Colonic mucosa (tissue), 4 donors: Measurements from ENCODE around the gene BCAS4. TPM values are rescaled to one million over a fixed set of nuclear protein-coding genes. Genes with fewer than 3 reads are reported as not detected.

Experiments used
- DNase-seq: peaks from one replicate; pipeline ENCODE4 v3.0.0-alpha.2; 2020
- H3K27ac ChIP-seq: fragments of 200-600 bp; one replicate; pipeline ENCODE4 v1.8.0; 2021
- H3K27me3 ChIP-seq: fragments of 200-600 bp; one replicate; pipeline ENCODE4 v1.8.0; 2021
- H3K36me3 ChIP-seq: fragments of 200-600 bp; one replicate; pipeline ENCODE4 v1.8.0; 2021
- H3K4me1 ChIP-seq: fragments of 200-600 bp; one replicate; pipeline ENCODE4 v1.8.0; 2021; ENCODE audit warnings: mild to moderate bottlenecking
- H3K4me3 ChIP-seq: fragments of 200-600 bp; one replicate; pipeline ENCODE4 v1.8.0; 2021
- H3K9ac ChIP-seq, 2 donors: one replicate each; pipeline ENCODE4 v1.7.0; 2013; ENCODE audit warnings: control low read depth in 2 of 2, low read depth in 2 of 2, low read length in 2 of 2
- H3K9me3 ChIP-seq: fragments of 200-600 bp; one replicate; pipeline ENCODE4 v1.8.0; 2021
- intact Hi-C: fragments of 100-400 bp; cut with DNase I; formaldehyde crosslinking; loops from one replicate; pipeline ENCODE4 v1.14.1; 2022
- total RNA-seq, 2 donors: library from RNA; stranded (reverse); fragmentation: NEBNext Ultra II Directional in 1 of 2; extraction: Animal tissue kit (Norgen Biotek cat#: 25700) in 1 of 2; gene quantifications; one replicate each; pipeline ENCODE4 v1.2.1, GENCODE V29; 2021
- TF ChIP-seq, protein P1 (sequence below): fragments of 200-600 bp; IDR thresholded peaks from one replicate; pipeline ENCODE4 v1.8.0; 2022; ENCODE audit warnings: antibody characterized with exemption, mild to moderate bottlenecking
- donor health status: healthy.
- donor health status: DM: no; HTN: no; CAD: no.
- donor health status: DM: no; HTN: no; CAD: no.

BCAS4 gene
- total RNA-seq, 2 donors from 2014 or later = 1.1 to 2.7 TPM

- Histone ChIP-seq H3K27ac (no peak overlapping the region), H3K4me3 (no peak overlapping the region), H3K36me3 (no peaks in the 10 kb centered on the region), H3K4me1 (no peaks in the 10 kb centered on the region), H3K27me3 (no peaks in the 10 kb centered on the region), H3K9ac (no peak overlapping the region), H3K9me3 (no peaks in the 10 kb centered on the region)
- TF ChIP-seq, protein P1, sequence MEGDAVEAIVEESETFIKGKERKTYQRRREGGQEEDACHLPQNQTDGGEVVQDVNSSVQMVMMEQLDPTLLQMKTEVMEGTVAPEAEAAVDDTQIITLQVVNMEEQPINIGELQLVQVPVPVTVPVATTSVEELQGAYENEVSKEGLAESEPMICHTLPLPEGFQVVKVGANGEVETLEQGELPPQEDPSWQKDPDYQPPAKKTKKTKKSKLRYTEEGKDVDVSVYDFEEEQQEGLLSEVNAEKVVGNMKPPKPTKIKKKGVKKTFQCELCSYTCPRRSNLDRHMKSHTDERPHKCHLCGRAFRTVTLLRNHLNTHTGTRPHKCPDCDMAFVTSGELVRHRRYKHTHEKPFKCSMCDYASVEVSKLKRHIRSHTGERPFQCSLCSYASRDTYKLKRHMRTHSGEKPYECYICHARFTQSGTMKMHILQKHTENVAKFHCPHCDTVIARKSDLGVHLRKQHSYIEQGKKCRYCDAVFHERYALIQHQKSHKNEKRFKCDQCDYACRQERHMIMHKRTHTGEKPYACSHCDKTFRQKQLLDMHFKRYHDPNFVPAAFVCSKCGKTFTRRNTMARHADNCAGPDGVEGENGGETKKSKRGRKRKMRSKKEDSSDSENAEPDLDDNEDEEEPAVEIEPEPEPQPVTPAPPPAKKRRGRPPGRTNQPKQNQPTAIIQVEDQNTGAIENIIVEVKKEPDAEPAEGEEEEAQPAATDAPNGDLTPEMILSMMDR = no peak
- no peak for DNase-seq
- intact Hi-C loops = no loop called here
Observed at GRCh38 chr20:50885781-50886180, 90.9 kb downstream of the BCAS4 start.

DNA sequence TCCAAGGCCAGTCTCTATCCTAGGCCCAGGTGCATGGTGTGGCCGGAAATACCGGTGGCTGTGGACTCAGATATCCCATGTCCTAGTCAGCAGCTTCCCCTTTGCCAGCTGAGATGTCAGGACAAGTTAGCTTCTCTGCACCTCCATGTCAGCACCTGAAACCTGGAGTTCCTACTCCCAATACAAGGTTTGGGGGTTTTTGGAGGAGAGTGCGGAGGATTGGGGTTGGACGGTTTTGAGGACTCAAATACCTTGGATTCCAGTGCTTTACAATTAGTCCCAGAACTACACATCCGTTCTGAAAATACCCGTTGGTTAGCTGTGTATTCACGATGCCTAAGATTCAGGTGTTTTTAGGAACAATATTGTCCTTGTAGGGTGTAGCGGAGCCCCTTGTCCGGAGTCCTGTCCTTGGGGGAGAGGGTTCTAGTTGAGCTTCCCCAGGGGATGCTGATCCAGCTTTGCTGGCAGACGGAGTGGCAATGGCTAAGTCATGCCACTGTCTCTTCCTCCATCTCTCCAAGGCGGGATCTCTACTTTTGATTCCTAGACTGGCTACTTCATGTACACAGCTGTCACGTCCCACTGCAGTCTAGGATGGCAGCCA, 91.4 kb downstream of the BCAS4 start:
- Histone ChIP-seq H3K9me3 (no peaks in the 10 kb centered on the region), H3K36me3 (no peaks in the 10 kb centered on the region), H3K27me3 (no peaks in the 10 kb centered on the region), H3K9ac (no peak overlapping the region), H3K4me3 (no peak overlapping the region), H3K27ac (no peak overlapping the region), H3K4me1 (no peaks in the 10 kb centered on the region)
- TF ChIP-seq, protein P1 = no peak
- intact Hi-C loops = no loop called here
- DNase-seq = no peak

DNA sequence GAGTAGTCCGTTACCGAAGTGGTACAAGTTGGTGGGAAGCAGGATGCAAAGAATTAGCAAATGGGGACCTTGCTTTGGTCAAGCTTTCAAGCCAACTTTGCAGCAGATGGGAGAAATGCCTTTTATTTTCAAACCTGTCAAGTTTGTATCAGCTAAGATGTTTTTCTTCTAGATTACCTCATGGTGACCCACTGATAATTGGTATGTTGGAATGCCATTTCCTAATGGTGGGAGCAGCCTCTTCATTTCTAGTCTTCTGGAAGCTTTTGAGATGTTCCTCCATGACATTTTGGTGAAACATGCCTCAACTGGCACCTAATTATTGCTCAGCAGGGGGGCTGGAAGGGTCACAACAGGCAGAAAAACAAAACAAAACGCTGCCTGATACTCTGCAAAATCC, 92.7 kb downstream of the BCAS4 start:
- Histone ChIP-seq H3K27me3 (no peaks in the 10 kb centered on the region), H3K9me3 (no peaks in the 10 kb centered on the region), H3K27ac (no peak overlapping the region), H3K9ac (no peak overlapping the region), H3K4me1 (no peaks in the 10 kb centered on the region), H3K4me3 (no peak overlapping the region), H3K36me3 (no peaks in the 10 kb centered on the region)
- TF ChIP-seq, protein P1 = no peak
- intact Hi-C loops = no loop called here
- no peak for DNase-seq

DNA sequence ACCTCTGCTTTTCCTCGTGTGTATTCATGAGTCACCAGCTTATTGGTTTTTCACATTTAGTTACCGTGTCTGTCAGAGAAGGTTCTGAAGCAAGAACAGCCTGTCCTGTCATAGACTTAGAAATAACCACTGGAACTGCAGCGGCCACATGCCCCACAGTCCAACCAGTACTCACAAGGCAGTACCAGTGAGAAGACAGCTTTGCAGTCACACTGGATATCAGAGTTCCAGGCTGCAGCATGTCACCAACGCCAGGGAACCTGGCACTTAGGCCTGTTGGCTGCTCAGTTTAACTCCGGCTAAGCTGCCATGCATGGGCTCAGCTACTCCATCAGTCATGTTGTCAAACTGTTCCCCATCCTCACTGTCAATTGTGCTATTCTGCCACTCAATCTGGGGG, 96.3 kb downstream of the BCAS4 start:
- TF ChIP-seq, protein P1 = no peak
- H3K27ac ChIP-seq = no peak overlapping the region
- no peak for DNase-seq
- intact Hi-C loops = no loop called here
- no peaks in the 10 kb centered on the region for H3K4me1 ChIP-seq
- peaks cover 9% of the 10 kb centered on the region for H3K36me3 ChIP-seq
- H3K9ac ChIP-seq = no peak overlapping the region
- no peak overlapping the region for H3K4me3 ChIP-seq
- no peaks in the 10 kb centered on the region for H3K27me3 ChIP-seq
- H3K9me3 ChIP-seq = no peaks in the 10 kb centered on the region

DNA sequence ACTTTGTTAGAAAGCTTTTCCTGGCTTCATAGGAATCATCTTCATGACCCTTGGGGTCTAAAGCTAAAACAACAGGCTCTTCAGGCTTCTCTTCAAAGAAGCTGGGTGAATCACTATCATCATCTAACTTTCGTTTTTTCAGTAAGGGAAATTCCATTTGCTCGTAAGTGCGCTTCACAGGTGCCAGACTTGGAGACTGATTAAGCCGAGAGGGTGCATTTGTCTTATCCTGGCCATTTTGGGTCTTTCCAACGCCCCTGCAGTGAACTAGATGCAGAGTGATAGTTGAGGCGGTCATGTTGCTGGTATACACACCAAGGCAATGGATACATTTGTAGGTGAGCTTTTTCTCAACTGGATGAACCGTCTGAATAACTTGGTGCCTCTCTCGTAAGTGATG, 97.5 kb downstream of the BCAS4 start:
- Histone ChIP-seq H3K27me3 (no peaks in the 10 kb centered on the region), H3K4me3 (no peak overlapping the region), H3K36me3 (peaks cover 9% of the 10 kb centered on the region), H3K9me3 (no peaks in the 10 kb centered on the region), H3K9ac (no peak overlapping the region), H3K4me1 (no peaks in the 10 kb centered on the region), H3K27ac (no peak overlapping the region)
- no peak for DNase-seq
- intact Hi-C loops = loop anchor here (2.0 kb wide), 1 partner anchor 48 kb away; no protein-coding TSS in a partner anchor
- TF ChIP-seq, protein P1 = no peak
